ENCODE measurements around the gene WSB2.

The WSB2 gene

DNA sequence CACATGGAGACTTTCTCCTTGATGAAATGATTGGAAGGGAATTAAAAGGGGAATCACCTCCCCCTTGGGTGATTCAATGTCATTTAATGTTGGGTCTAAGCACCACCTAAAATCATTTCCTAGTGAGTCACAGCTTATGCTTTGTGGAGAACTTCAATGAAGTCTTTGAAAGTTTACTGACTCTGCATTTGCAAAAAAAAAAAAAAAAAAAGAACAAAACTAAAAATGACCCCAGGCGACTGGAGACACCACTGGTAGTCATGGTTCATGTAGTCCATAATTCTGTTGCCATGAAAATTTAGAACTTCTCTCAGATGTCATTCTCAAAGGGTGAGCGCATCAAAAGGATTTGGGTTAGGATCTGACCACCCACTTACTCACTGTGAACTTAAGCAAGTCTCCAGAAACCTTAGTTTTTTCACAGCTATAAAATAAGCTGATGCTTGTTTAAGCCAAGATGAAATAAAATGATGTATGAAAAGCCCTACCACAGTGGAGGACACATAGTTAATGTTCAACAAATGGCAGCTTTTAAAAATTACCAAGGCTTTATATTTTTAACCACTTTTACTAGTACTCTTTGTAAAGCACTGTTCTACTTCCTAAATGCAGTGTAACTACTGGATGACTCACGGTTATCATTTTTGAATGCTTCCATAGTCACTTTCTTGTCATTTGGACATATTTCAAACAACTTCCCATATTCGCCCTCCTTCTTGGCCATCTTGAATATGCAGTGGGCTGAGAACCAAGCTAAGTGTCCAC lies 74.1 kb downstream of the WSB2 start:
- no peak for DNase-seq

DNA sequence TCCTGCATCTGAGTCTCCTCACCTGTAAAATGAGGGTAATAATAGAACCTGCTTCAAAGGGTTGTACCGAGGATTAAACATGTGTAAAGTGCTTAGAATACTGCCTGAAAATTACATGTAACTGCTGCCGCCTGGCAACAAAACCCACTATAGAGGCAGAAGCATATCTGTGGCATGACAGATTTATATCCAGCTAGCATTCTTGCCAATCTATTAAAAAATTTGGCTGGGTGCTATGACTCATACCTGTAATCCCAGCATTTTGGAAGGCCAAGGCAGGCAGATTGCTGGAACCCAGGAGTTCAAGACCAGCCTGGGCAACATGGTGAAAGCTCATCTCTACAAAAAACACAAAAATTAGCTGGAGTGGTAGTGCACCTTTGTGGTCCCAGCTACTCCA lies 75.8 kb downstream of the WSB2 start:
- DNase-seq: no peak
